Endothelial cell of umbilical vein (primary cell): ENCODE measurements around the gene MRPL55.

Source experiments
- EZH2 ChIP-seq: IDR thresholded peaks from 2 replicates; pipeline ENCODE4 v1.6.1; 2012; ENCODE audit warnings: borderline replicate concordance, low read depth, mild to moderate bottlenecking, moderate library complexity, low read length, inconsistent platforms; ENCODE audit not compliant: severe bottlenecking
- FOS ChIP-seq: IDR thresholded peaks from 2 replicates; pipeline ENCODE4 v1.6.1; 2011; ENCODE audit warnings: mild to moderate bottlenecking, low read length, moderate library complexity, borderline replicate concordance; ENCODE audit not compliant: insufficient read depth
- GATA2 ChIP-seq: IDR thresholded peaks from 2 replicates; pipeline ENCODE4 v1.7.0; 2011; ENCODE audit warnings: low read depth, mild to moderate bottlenecking, moderate library complexity, mixed read lengths, low read length; ENCODE audit not compliant: insufficient read length, insufficient read depth
- JUN ChIP-seq: IDR thresholded peaks from 2 replicates; pipeline ENCODE4 v1.6.1; 2011; ENCODE audit warnings: borderline replicate concordance, low read depth; ENCODE audit not compliant: insufficient read length, insufficient read depth
- MYC ChIP-seq: IDR thresholded peaks from one replicate; pipeline ENCODE4 v1.6.1; 2011; ENCODE audit warnings: mild to moderate bottlenecking, low read depth, low read length
- POLR2A ChIP-seq: IDR thresholded peaks from 2 replicates; pipeline ENCODE4 v1.6.1; 2012; ENCODE audit warnings: low read depth, mild to moderate bottlenecking, control low read depth, low read length
- POLR2AphosphoS5 ChIP-seq: IDR thresholded peaks from 2 replicates; pipeline ENCODE4 v1.6.1; 2012; ENCODE audit warnings: low read depth, mild to moderate bottlenecking, control low read depth, low read length, moderate library complexity; ENCODE audit not compliant: insufficient read depth
- TF ChIP-seq, protein P1 (sequence below), 2 donors: IDR thresholded peaks; 1 replicate in 1 of 2; 2 replicates in 1 of 2; pipeline ENCODE4 v1.5.1; 2011; ENCODE audit warnings: low read length in 2 of 2, mild to moderate bottlenecking in 2 of 2, moderate library complexity in 2 of 2, control low read depth in 1 of 2, inconsistent platforms in 1 of 2, low read depth in 1 of 2; ENCODE audit not compliant: insufficient read depth in 1 of 2; ENCODE audit errors: extremely low read depth in 1 of 2
- TF ChIP-seq, protein P2 (sequence below): IDR thresholded peaks from 2 replicates; pipeline ENCODE4 v1.6.1; 2011; ENCODE audit not compliant: insufficient read depth, insufficient read length

DNA sequence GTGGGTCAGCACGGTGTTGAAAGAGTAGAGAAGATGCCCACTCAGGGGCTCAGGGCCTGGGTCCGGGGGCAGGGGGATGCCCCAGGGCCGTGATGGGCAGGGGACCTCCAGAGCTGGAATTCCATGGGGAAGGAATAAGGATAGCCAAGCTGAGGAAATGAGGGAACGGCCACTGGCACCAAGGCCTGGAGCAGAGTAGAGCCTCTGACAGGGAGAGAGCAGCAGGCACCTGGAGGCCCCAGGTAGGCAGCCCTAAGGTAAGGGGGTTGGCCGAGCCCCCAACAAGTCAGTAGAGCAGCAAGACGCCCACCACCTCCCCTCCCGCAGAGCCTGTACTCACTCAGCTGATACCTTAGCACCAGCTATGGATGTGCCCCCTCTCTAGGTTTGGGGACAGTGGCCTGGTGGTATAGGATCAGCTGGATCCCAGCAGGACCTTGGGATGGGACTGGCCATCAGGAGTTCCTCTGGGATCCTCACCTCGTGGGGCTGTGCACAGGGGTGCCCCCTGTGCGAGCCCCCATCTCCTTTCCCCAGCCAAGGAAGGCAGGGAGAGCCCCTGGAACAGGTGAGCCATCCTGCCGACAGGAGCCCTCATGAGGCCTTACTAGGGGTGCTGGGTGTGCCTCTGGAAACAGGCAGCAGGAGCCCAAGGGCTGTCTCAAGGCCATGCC is 47.6 kb downstream of the MRPL55 start:
- no peak for TF ChIP-seq POLR2A
- no peak for TF ChIP-seq POLR2AphosphoS5
- TF ChIP-seq GATA2 = no peak
- TF ChIP-seq, protein P1, sequence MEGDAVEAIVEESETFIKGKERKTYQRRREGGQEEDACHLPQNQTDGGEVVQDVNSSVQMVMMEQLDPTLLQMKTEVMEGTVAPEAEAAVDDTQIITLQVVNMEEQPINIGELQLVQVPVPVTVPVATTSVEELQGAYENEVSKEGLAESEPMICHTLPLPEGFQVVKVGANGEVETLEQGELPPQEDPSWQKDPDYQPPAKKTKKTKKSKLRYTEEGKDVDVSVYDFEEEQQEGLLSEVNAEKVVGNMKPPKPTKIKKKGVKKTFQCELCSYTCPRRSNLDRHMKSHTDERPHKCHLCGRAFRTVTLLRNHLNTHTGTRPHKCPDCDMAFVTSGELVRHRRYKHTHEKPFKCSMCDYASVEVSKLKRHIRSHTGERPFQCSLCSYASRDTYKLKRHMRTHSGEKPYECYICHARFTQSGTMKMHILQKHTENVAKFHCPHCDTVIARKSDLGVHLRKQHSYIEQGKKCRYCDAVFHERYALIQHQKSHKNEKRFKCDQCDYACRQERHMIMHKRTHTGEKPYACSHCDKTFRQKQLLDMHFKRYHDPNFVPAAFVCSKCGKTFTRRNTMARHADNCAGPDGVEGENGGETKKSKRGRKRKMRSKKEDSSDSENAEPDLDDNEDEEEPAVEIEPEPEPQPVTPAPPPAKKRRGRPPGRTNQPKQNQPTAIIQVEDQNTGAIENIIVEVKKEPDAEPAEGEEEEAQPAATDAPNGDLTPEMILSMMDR (IDR thresholded peaks at IDR 0.05; ENCODE audit: extremely low read depth in 1 of 2, insufficient read depth in 1 of 2, low read depth in 1 of 2, low read length in 2 of 2) = no peak
- TF ChIP-seq EZH2 = no peak
- no peak for TF ChIP-seq JUN
- TF ChIP-seq, protein P2, sequence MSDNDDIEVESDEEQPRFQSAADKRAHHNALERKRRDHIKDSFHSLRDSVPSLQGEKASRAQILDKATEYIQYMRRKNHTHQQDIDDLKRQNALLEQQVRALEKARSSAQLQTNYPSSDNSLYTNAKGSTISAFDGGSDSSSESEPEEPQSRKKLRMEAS = no peak
- TF ChIP-seq FOS = no peak
- TF ChIP-seq MYC = no peak
